ENCODE results near the gene BTBD17.
A peak's percentile ranks its signal among the peaks of the same experiment; 100 is the strongest.

BTBD17 gene

DNA sequence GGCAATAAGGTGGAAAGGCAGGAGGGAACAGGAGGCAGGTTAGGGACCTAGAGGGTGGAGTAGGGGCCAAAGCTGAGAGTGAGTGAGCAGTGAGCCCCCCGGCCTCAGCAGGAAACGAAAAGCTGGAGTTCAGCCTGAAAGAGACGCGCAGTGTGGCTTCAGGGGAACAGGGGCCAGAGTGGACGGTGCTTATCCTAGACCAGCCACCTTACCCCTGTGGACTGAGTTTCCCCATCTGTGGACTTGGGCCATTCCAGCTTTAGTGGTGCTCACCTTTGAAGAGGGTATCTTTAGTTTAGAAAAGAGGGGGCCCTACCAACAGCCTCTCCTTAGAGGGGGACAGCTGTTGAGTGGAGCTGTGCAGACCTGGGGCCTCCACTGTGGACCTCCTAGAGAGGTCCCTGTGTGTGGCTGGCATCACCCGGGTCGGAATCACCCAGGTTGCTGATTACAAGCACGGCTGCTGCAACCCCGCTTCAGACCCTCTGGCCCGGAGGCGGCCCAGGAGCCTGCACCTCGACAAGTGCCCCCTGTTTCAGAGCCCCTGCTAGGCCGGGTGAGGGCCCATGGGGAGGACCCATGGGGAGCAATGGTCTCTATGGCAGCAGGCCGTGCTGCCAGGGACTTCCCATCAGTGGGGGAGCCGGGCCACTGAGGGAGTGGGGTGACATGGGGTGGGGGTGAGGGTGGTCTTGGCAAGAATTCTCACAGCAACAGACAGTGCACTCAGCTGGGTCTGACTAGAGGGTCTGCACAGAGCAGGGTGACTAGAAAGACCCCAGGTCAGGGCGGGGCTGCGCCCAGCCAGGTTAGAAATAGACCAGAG lies 8.2 kb upstream of the BTBD17 start:
- Histone ChIP-seq H3K4me3 (ENCODE audit: low read length) (no peak overlapping the region), H3K9ac (ENCODE audit: low read depth, low read length) (no peak overlapping the region), H3K9me3 (ENCODE audit: insufficient read depth, low read depth, low read length) (no peaks in the 10 kb centered on the region), H3K27ac (ENCODE audit: low read depth, low read length) (no peak overlapping the region), H3K27me3 (ENCODE audit: insufficient read depth, low read length) (no peaks in the 10 kb centered on the region), H3K36me3 (ENCODE audit: insufficient read depth, low read length) (no peaks in the 10 kb centered on the region), H3K4me1 (ENCODE audit: insufficient read depth, low read length) (no peaks in the 10 kb centered on the region)
- 93% methylated on average over 17 of the region's 17 CpGs for WGBS

DNA sequence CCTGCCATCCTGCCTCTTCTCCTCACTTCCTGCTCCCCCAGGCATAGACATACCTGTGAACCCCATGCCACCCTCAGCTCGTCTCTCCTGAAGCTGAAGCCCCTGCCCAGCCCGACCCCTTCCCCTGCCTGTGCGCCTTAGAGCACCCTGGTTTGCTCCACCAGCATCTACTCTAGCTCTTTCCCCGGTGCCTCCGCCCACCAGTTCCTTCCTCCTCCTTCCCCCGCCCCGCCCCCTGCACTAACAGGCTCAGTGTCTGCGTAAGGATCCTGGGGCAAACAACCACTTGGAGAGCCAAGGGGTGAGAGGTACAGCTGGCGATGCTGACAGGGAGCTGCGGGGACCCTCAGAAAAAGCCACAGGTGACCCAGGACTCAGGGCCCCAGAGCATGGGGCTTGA lies 7.6 kb upstream of the BTBD17 start:
- Histone ChIP-seq H3K9ac (ENCODE audit: low read depth, low read length) (no peak overlapping the region), H3K27me3 (ENCODE audit: insufficient read depth, low read length) (no peaks in the 10 kb centered on the region), H3K4me3 (ENCODE audit: low read length) (no peak overlapping the region), H3K9me3 (ENCODE audit: insufficient read depth, low read depth, low read length) (no peaks in the 10 kb centered on the region), H3K36me3 (ENCODE audit: insufficient read depth, low read length) (no peaks in the 10 kb centered on the region), H3K27ac (ENCODE audit: low read depth, low read length) (no peak overlapping the region), H3K4me1 (ENCODE audit: insufficient read depth, low read length) (no peaks in the 10 kb centered on the region)
- 52% methylated on average over 10 of the region's 10 CpGs for WGBS

DNA sequence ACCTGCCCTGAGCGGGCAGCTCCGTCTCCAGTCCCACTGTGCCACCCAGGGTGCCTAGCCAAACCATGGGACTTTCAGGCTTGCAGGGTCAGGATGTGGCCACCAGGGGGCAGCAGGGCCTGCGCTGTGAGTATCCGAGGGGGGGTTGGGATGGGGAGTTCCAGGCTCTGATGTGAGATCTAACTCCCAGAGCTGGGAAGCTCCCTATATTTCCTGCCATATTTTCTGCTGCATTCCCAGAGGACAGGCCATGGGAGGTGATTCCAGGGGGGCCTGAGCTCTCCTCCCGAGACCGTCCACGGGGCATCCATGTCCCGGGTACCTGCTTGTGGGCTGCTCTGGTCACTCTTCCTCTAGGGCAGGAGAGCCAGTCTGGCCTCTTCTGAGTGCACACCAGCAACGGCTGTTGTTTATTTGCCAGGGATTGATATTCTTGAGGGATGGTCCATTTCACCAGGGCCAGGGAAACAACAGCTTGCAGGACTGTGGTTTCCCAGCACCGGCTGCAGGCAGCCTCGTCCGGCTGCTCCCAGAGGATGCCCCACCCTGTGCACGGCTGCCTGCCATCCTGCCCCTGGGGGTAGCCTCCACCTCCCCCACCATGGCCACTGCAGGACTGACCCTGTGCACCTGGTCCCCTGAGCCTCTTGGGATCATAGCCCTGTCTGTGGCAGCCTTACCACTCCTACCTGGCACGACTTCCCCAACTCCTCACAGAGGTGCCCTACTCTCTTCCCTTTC lies 6.8 kb upstream of the BTBD17 start:
- no peaks in the 10 kb centered on the region for H3K4me1 ChIP-seq (ENCODE audit: insufficient read depth, low read length)
- no peak overlapping the region for H3K9ac ChIP-seq (ENCODE audit: low read depth, low read length)
- H3K27me3 ChIP-seq (ENCODE audit: insufficient read depth, low read length), result no peaks in the 10 kb centered on the region
- no peaks in the 10 kb centered on the region for H3K36me3 ChIP-seq (ENCODE audit: insufficient read depth, low read length)
- H3K4me3 ChIP-seq (ENCODE audit: low read length), result no peak overlapping the region
- WGBS, result 61% methylated on average over 14 of the region's 14 CpGs
- no peak overlapping the region for H3K27ac ChIP-seq (ENCODE audit: low read depth, low read length)
- H3K9me3 ChIP-seq (ENCODE audit: insufficient read depth, low read depth, low read length), result no peaks in the 10 kb centered on the region

DNA sequence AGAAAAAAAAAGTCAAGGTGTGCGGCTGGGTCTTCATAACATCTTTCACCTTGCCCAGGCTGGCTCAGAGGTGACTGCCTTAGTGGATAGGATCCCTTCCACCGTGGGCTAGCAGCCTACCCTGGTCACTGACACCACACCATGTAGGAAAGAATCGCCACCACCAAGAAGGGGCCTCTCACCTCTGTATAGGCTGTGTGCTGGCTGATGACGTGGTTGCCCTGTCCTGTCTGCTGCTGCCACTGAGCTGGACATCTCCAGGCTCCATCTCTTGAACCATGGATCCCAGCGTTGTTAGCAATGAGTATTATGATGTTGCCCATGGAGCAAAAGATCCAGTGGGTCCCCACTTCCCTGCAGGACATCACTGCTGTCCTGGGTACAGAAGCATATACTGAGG lies 5.5 kb upstream of the BTBD17 start, which contains the start of gene GPR142:
Gene GPR142, plus strand, starts transcription at position 301 of the 400 bp plus-strand sequence. CDS start 2,035 bp downstream, outside the sequence.
- 83% methylated on average over 5 of the region's 5 CpGs for WGBS
- Histone ChIP-seq H3K27ac (ENCODE audit: low read depth, low read length) (no peak within 1 kb of the TSS), H3K36me3 (ENCODE audit: insufficient read depth, low read length) (no peaks in the 10 kb centered on the region), H3K9ac (ENCODE audit: low read depth, low read length) (no peak within 1 kb of the TSS), H3K4me1 (ENCODE audit: insufficient read depth, low read length) (peaks cover 6% of the 10 kb centered on the region; the same call in 1 of the 2 replicates), H3K4me3 (ENCODE audit: low read length) (no peak within 1 kb of the TSS), H3K27me3 (ENCODE audit: insufficient read depth, low read length) (no peaks in the 10 kb centered on the region), H3K9me3 (ENCODE audit: insufficient read depth, low read depth, low read length) (no peaks in the 10 kb centered on the region)

DNA sequence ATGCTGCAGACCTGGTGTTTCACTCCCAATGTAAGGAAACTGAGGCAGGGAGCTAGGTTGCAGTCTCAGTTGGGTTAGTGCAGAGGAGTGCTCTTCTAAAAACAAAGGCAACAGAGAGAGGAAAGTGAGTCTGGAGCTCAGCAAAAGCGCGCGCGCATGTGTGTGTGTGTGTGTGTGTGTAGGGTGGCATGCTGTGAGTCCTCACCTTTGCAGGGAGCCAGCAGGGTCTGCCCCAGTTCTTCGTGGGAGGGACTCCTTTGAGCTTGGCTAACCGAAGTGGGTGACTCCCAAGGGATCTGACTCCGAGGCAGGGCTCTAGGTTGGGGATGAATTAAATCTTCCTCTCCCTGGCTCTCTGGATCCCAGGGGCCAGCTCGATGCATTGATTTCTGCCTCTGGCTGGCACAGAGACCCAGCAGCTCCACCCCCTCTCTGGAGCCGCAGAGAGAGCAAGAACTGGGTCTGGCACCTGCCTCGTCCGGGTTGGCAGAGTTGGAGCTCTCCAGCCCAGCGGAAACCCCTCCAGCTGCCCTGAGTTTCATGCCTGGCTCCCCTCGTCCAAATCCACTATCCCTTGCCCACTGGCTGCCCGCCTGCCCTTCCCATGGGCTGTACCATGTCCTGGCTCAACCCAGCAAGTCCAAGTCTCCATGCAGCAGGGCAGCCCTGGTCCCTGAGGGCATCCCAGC lies 1.3 kb upstream of the BTBD17 start:
- peaks cover 18% of the 10 kb centered on the region for H3K4me1 ChIP-seq (ENCODE audit: insufficient read depth, low read length)
- WGBS, result 85% methylated on average over 14 of the region's 14 CpGs
- no peak overlapping the region for H3K27ac ChIP-seq (ENCODE audit: low read depth, low read length)
- no peak overlapping the region for H3K9ac ChIP-seq (ENCODE audit: low read depth, low read length)
- no peaks in the 10 kb centered on the region for H3K9me3 ChIP-seq (ENCODE audit: insufficient read depth, low read depth, low read length)
- peaks cover 10% of the 10 kb centered on the region for H3K27me3 ChIP-seq (ENCODE audit: insufficient read depth, low read length)
- H3K36me3 ChIP-seq (ENCODE audit: insufficient read depth, low read length), result no peaks in the 10 kb centered on the region
- no peak overlapping the region for H3K4me3 ChIP-seq (ENCODE audit: low read length)

DNA sequence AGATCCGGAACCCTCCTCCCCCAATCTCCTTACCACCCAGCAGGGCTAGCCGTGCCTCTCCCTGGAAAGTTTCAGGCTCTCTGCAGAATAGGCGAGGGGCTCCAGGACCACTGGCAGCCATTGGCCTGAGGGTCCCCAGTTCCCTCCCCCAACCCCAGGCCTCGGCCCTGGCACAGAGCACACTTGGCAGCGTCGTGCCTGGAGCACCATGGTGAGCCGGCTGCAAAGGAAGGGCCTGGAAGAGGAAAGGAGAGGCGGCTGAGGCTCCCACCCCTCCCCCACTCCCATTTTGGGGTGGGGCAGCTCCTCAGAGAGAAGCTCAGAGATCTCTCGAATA lies 369 bp upstream of the BTBD17 start:
- peaks cover 18% of the 10 kb centered on the region for H3K4me1 ChIP-seq (ENCODE audit: insufficient read depth, low read length)
- no peaks in the 10 kb centered on the region for H3K9me3 ChIP-seq (ENCODE audit: insufficient read depth, low read depth, low read length)
- H3K27ac ChIP-seq (ENCODE audit: low read depth, low read length), result no peak overlapping the region
- 41% methylated on average over 8 of the region's 9 CpGs for WGBS
- H3K36me3 ChIP-seq (ENCODE audit: insufficient read depth, low read length), result no peaks in the 10 kb centered on the region
- H3K27me3 ChIP-seq (ENCODE audit: insufficient read depth, low read length), result peaks cover 20% of the 10 kb centered on the region
- H3K4me3 ChIP-seq (ENCODE audit: low read length), result peak overlapping the region; percentile 47; the same call in 1 of the 2 replicates
- H3K9ac ChIP-seq (ENCODE audit: low read depth, low read length), result no peak overlapping the region

- Histone ChIP-seq H3K9ac (ENCODE audit: low read depth, low read length) (no peak overlapping the region), H3K9me3 (ENCODE audit: insufficient read depth, low read depth, low read length) (no peaks in the 10 kb centered on the region), H3K4me1 (ENCODE audit: insufficient read depth, low read length) (peaks cover 18% of the 10 kb centered on the region), H3K36me3 (ENCODE audit: insufficient read depth, low read length) (no peaks in the 10 kb centered on the region), H3K4me3 (ENCODE audit: low read length) (peak overlapping the region; percentile 47; the same call in 1 of the 2 replicates), H3K27ac (ENCODE audit: low read depth, low read length) (no peak overlapping the region), H3K27me3 (ENCODE audit: insufficient read depth, low read length) (peaks cover 31% of the 10 kb centered on the region)
- 65% methylated on average over 7 of the region's 7 CpGs for WGBS
Measured at GRCh38 chr17:74360899-74361229, 804 bp downstream of the BTBD17 start.

- no peak overlapping the region for H3K4me3 ChIP-seq (ENCODE audit: low read length)
- no peaks in the 10 kb centered on the region for H3K9me3 ChIP-seq (ENCODE audit: insufficient read depth, low read depth, low read length)
- WGBS, result 95% methylated on average over 22 of the region's 22 CpGs
- no peak overlapping the region for H3K27ac ChIP-seq (ENCODE audit: low read depth, low read length)
- H3K27me3 ChIP-seq (ENCODE audit: insufficient read depth, low read length), result peaks cover 41% of the 10 kb centered on the region
- no peak overlapping the region for H3K9ac ChIP-seq (ENCODE audit: low read depth, low read length)
- H3K36me3 ChIP-seq (ENCODE audit: insufficient read depth, low read length), result no peaks in the 10 kb centered on the region
- peaks cover 18% of the 10 kb centered on the region for H3K4me1 ChIP-seq (ENCODE audit: insufficient read depth, low read length)
Measured at GRCh38 chr17:74359916-74360315, 1.8 kb downstream of the BTBD17 start.

DNA sequence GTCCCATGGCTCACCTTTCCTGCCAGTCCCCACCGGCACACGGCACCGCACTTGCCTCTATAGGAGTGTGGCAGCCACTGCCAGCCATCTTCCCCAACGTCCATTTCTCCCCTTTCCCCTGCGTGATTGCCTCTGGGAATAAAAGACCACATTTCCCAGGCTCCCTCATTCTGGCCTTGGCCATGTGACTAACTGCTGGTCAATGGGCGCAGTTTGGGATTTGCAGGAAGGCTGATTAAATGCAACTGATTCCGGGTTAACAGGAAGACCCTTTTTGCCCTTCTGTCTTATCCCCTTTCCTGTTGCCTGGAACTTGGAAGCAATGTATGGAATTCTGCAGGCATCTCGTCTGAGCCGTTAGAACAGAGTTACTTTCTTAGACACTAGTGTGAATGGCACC lies 3.0 kb downstream of the BTBD17 start:
- no peak overlapping the region for H3K4me3 ChIP-seq (ENCODE audit: low read length)
- 83% methylated on average over 9 of the region's 9 CpGs for WGBS
- peaks cover 18% of the 10 kb centered on the region for H3K4me1 ChIP-seq (ENCODE audit: insufficient read depth, low read length)
- H3K36me3 ChIP-seq (ENCODE audit: insufficient read depth, low read length), result no peaks in the 10 kb centered on the region
- H3K27ac ChIP-seq (ENCODE audit: low read depth, low read length), result no peak overlapping the region
- peaks cover 53% of the 10 kb centered on the region for H3K27me3 ChIP-seq (ENCODE audit: insufficient read depth, low read length)
- no peak overlapping the region for H3K9ac ChIP-seq (ENCODE audit: low read depth, low read length)
- H3K9me3 ChIP-seq (ENCODE audit: insufficient read depth, low read depth, low read length), result no peaks in the 10 kb centered on the region

DNA sequence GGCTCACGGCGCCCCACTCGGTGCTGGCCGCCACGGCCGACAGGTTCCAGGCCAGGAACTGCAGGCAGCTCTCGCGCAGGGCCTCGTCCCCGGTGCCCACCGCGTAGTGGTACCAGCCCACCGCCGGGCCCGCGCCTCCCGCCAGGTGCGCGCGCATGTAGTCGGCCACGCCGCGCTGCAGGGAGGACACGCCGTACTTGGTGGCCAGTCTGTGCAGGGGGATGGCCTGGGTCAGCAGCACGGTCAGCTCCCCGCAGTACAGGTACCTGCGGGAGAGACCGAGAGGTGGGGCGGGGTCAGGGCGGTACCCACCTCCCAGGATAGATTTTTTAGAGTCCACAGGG lies 4.2 kb downstream of the BTBD17 start:
- H3K27me3 ChIP-seq (ENCODE audit: insufficient read depth, low read length), result peaks cover 66% of the 10 kb centered on the region
- H3K4me1 ChIP-seq (ENCODE audit: insufficient read depth, low read length), result peaks cover 15% of the 10 kb centered on the region
- no peak overlapping the region for H3K9ac ChIP-seq (ENCODE audit: low read depth, low read length)
- 25% methylated on average over 32 of the region's 32 CpGs for WGBS
- peak overlapping the region; percentile 51 for H3K4me3 ChIP-seq (ENCODE audit: low read length)
- H3K36me3 ChIP-seq (ENCODE audit: insufficient read depth, low read length), result no peaks in the 10 kb centered on the region
- H3K27ac ChIP-seq (ENCODE audit: low read depth, low read length), result no peak overlapping the region
- no peaks in the 10 kb centered on the region for H3K9me3 ChIP-seq (ENCODE audit: insufficient read depth, low read depth, low read length)

Data from HUES64 (cell line).